ENCODE results near the gene ALKBH2.
"Not testable (repeated sequence)": the region's sequence is repeated elsewhere in the genome, so short reads cannot be mapped to it uniquely, and the experiment has no call there.

ALKBH2 gene

DNA sequence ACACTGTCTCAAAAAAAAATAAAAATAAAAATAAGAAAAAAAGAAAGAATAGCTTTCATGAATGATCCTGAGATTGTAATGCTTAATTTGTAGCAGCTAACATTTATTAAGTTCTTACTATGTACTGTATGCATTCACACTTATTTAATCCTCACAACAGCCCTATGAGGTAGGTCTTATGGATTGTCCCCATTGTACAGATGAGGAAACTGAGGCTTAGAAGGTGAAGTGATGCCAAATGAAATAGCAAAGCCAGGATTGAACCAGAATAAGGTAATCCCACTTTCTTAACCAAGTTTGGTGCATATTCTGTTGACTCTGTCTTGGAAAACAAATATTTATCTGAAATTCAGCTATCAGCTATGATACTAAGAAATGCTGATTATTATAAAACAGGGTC is 38.8 kb downstream of the ALKBH2 start:
- TF ChIP-seq ELF4 (IDR thresholded peaks at IDR 0.05) (no peak), ARNT (IDR thresholded peaks at IDR 0.05) (no peak), TARDBP (IDR thresholded peaks at IDR 0.05) (no peak), FOXA1 (IDR thresholded peaks at IDR 0.05) (no peak), SUZ12 (IDR thresholded peaks at IDR 0.05) (no peak), NFRKB (IDR thresholded peaks at IDR 0.05) (no peak), LEF1 (IDR thresholded peaks at IDR 0.05; ENCODE audit: borderline replicate concordance) (no peak), ZNF384 (IDR thresholded peaks at IDR 0.05) (no peak), SP1 (IDR thresholded peaks at IDR 0.05) (no peak), FOXK2 (IDR thresholded peaks at IDR 0.05) (no peak), CTBP1 (IDR thresholded peaks at IDR 0.05; ENCODE audit: borderline replicate concordance) (no peak)
- ChIA-PET POLR2A (interaction anchor here (0.7 kb wide), 1 partner anchor 13 kb away, joined by 4 read pairs; no protein-coding TSS in a partner anchor), CTCF (no interaction called here)
- no peak for DNase-seq (ENCODE audit: extremely low spot score)

DNA sequence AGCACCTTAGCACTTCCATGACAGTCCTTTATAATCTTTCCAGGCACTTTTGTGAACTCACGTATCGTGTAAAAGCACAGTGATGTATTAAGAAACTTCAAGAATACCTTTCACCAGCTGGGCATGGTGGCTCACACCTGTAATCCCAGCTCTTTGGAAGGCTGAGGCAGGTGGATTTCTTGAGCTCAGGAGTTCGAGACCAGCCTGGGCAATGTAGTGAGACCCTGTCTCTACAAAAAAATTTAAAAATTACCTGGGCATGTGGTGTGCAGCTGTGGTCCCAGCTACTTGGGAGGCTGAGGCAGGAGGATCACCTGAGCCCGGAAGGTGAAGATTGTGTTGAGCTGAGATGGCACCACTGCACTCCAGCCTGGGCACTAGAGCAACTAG is 39.2 kb downstream of the ALKBH2 start:
- DNase-seq (ENCODE audit: extremely low spot score); CTCF ChIA-PET: not testable (repeated sequence)
- POLR2A ChIA-PET: interaction anchor here (0.7 kb wide), 1 partner anchor 13 kb away, joined by 4 read pairs; no protein-coding TSS in a partner anchor

GRCh38 chr12:109053382-109054123 is 39.7 kb downstream of the ALKBH2 start:
- POLR2A ChIA-PET: no interaction called here
- CTCF ChIA-PET: no interaction called here
- TF ChIP-seq FOXA1 (IDR thresholded peaks at IDR 0.05) (no peak), FOXM1 (IDR thresholded peaks at IDR 0.05; ENCODE audit: borderline replicate concordance) (no peak), BHLHE40 (IDR thresholded peaks at IDR 0.05; ENCODE audit: borderline replicate concordance) (no peak), TARDBP (IDR thresholded peaks at IDR 0.05) (no peak), HDGF (IDR thresholded peaks at IDR 0.05; ENCODE audit: borderline replicate concordance) (no peak), SUZ12 (IDR thresholded peaks at IDR 0.05) (no peak), FOXK2 (IDR thresholded peaks at IDR 0.05) (no peak), SP1 (IDR thresholded peaks at IDR 0.05) (no peak), ZNF384 (IDR thresholded peaks at IDR 0.05) (no peak)
- DNase-seq (ENCODE audit: extremely low spot score): no peak

DNA sequence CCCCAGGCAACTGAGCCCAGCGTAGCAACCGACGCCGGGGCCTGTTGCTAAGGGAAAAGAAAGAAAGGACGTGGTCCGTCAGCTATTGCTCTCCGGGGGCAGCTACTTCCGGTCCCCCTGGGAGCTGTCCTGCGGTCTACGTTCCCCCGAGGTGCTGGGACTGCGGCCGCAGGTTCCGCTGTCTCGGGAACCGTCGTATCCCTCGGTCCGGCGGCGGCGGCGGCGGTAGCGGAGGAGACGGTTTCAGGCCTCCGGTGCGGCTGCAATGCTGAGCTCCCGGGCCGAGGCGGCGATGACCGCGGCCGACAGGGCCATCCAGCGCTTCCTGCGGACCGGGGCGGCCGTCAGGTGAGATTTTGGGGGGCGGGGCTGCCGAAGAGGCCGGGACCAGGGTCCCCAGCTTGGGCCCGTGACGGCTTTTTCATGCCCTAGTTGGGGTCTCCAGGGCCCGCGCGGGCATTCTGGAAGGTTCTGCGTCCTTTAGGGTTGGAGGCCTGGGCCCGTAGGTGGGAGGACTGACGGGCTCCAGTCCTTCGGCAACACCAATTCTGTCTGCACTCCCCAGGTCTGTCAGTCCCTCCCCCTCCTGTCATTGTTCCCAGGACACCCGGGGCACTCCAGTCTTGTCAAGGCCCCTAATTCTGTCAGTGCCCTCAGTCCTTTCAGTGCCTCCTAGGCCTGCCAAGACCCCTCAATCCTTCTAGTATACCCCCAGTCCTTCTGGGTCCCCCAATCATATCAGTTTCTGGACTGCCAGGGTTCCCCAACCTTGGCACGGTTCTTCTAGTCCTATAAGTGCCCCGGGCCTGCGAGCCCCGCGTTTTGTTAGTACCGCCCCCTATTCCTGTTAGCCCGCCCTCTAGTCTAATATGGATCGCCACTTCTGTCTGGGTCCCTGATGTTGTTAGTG is 40.6 kb downstream of the ALKBH2 start, which contains the start of gene USP30:
USP30 (plus strand) TSS at position 163 of the 910 bp plus-strand sequence; CDS start at position 266, 103 bp downstream.
- TF ChIP-seq CTBP1 (IDR thresholded peaks at IDR 0.05; ENCODE audit: borderline replicate concordance): peak; percentile 93
- no peak for TF ChIP-seq TARDBP (IDR thresholded peaks at IDR 0.05)
- no peak for TF ChIP-seq LEF1 (IDR thresholded peaks at IDR 0.05; ENCODE audit: borderline replicate concordance)
- peak; percentile 70; the same call in 1 of the 2 replicates for TF ChIP-seq ARNT (IDR thresholded peaks at IDR 0.05)
- TF ChIP-seq FOXM1 (IDR thresholded peaks at IDR 0.05; ENCODE audit: borderline replicate concordance): peak; percentile 77
- no peak for TF ChIP-seq FOXK2 (IDR thresholded peaks at IDR 0.05)
- TF ChIP-seq ELF4 (IDR thresholded peaks at IDR 0.05): peak; percentile 48; the same call in 1 of the 2 replicates
- TF ChIP-seq SP1 (IDR thresholded peaks at IDR 0.05): no peak
- TF ChIP-seq HDGF (IDR thresholded peaks at IDR 0.05; ENCODE audit: borderline replicate concordance): no peak
- TF ChIP-seq NFRKB (IDR thresholded peaks at IDR 0.05): no peak
- TF ChIP-seq L3MBTL2 (conservative IDR thresholded peaks at IDR 0.05): 0 out of 2 replicates have a peak, but pooled peaks have one; percentile 23
- no peak for TF ChIP-seq SUZ12 (IDR thresholded peaks at IDR 0.05)
- peak; percentile 79 for TF ChIP-seq PKNOX1 (IDR thresholded peaks at IDR 0.05)
- peak; percentile 93 for DNase-seq (ENCODE audit: extremely low spot score)
- POLR2A ChIA-PET: interaction anchor here (0.6 to 1.0 kb wide), 2 partner anchors 19 to 121 kb away, joined by 3 to 4 read pairs; no protein-coding TSS in a partner anchor
- CTCF ChIA-PET: no interaction called here

- no peak for TF ChIP-seq FOXK2 (IDR thresholded peaks at IDR 0.05)
- TF ChIP-seq BHLHE40 (IDR thresholded peaks at IDR 0.05; ENCODE audit: borderline replicate concordance): no peak
- no peak for TF ChIP-seq SP1 (IDR thresholded peaks at IDR 0.05)
- TF ChIP-seq ZNF384 (IDR thresholded peaks at IDR 0.05): no peak
- no peak for TF ChIP-seq SUZ12 (IDR thresholded peaks at IDR 0.05)
- TF ChIP-seq TARDBP (IDR thresholded peaks at IDR 0.05): no peak
- TF ChIP-seq CTBP1 (IDR thresholded peaks at IDR 0.05; ENCODE audit: borderline replicate concordance): no peak
- no peak for TF ChIP-seq FOXA1 (IDR thresholded peaks at IDR 0.05)
- no peak for TF ChIP-seq L3MBTL2 (conservative IDR thresholded peaks at IDR 0.05)
- no peak for TF ChIP-seq LEF1 (IDR thresholded peaks at IDR 0.05; ENCODE audit: borderline replicate concordance)
- TF ChIP-seq PKNOX1 (IDR thresholded peaks at IDR 0.05): no peak
- TF ChIP-seq ARNT (IDR thresholded peaks at IDR 0.05): no peak
- no peak for TF ChIP-seq FOXM1 (IDR thresholded peaks at IDR 0.05; ENCODE audit: borderline replicate concordance)
- no peak for TF ChIP-seq HDGF (IDR thresholded peaks at IDR 0.05; ENCODE audit: borderline replicate concordance)
- TF ChIP-seq ELF4 (IDR thresholded peaks at IDR 0.05): no peak
- no peak for TF ChIP-seq NFRKB (IDR thresholded peaks at IDR 0.05)
- ChIA-PET CTCF (no interaction called here), POLR2A (interaction anchor here (0.6 to 1.0 kb wide), 2 partner anchors 19 to 121 kb away, joined by 3 to 4 read pairs; no protein-coding TSS in a partner anchor)
- DNase-seq (ENCODE audit: extremely low spot score): no peak
These were observed 41.2 kb downstream of the ALKBH2 start for GRCh38 chr12:109052097-109052413.

GRCh38 chr12:109049794-109050193 is 43.5 kb downstream of the ALKBH2 start:
- CTCF ChIA-PET; DNase-seq (ENCODE audit: extremely low spot score); POLR2A ChIA-PET: not testable (repeated sequence)

DNA sequence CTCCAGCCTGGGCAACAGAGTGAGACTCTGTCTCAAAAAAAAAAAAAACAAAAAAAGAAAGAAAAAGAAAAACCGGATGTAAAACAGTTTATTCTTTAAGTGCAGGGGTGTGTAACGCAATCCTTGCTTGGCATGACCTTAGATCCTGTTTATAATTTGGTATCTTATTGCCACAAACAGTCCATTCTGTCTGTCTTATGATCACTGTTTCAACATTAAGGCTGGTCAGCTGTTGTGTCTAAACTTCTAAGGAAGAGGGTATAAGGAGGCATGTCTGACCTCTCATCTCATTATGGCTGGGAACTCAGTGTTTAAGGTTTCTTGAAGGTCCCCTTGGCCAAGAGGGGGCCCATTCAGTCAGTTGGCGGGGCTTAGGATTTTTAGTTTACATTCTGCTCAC is 44.6 kb downstream of the ALKBH2 start:
- CTCF ChIA-PET; DNase-seq (ENCODE audit: extremely low spot score); POLR2A ChIA-PET: not testable (repeated sequence)

All from HEK293T (cell line).